K562 (cell line): ENCODE results near the gene NDUFB1. TPM values are rescaled to one million over a fixed set of nuclear protein-coding genes. Genes with fewer than 3 reads are reported as not detected.

Experiments used
- ATAC-seq: fragments of 200-7000 bp; cut with Tn5 transposase; 3 replicates; pipeline ENCODE4 v1.9.1; 2020; ENCODE audit warnings: moderate library complexity
- BruUV-seq: library from RNA; stranded (reverse); fragments of 400-500 nt; replicated peaks from 2 replicates; lab custom pipeline; 2021; lab: Mats Ljungman, UMichigan
- CTCF ChIA-PET: fragments of 300-600 bp; formaldehyde crosslinking; extraction: SDS; loops from one replicate; lab custom pipeline; 2021; ENCODE audit warnings: low intra/inter-chr PET ratio; lab: Yijun Ruan, JAX
- POLR2A ChIA-PET: fragments of 300-600, 350-650 bp; sonication (Branson Sonifier 250); formaldehyde crosslinking; extraction: SDS; loops from one replicate; lab custom pipeline; 2021; ENCODE audit warnings: antibody characterized with exemption, inconsistent platforms; lab: Yijun Ruan, JAX
- DNase-seq, 4 experiments: peaks; one replicate each; pipeline versions ENCODE4 v3.0.0 to v3.0.0-alpha.2; 2011 to 2018; ENCODE audit warnings: low spot score in 3 of 4, mixed read lengths in 3 of 4; ENCODE audit errors: extremely low read depth in 1 of 4
- FAIRE-seq: peaks from 2 replicates; lab custom pipeline; 2011; peaks lifted over from hg19 to GRCh38; lab: Jason Lieb, UNC
- H2AFZ ChIP-seq: 2 replicates; pipeline ENCODE4 v1.6.0; 2011; ENCODE audit warnings: low read depth, low read length, control low read depth, inconsistent platforms
- H3K27ac ChIP-seq: fragments of 200-600 bp; 3 replicates; pipeline ENCODE4 v1.8.0; 2011; ENCODE audit warnings: low read depth, mild to moderate bottlenecking, control low read depth, inconsistent platforms, low read length, moderate library complexity, mixed read lengths; ENCODE audit errors: extremely low read depth
- H3K27me3 ChIP-seq, 2 experiments: fragments of 300-600 bp in 1 of 2; 2 replicates in 1 of 2; 3 replicates in 1 of 2; pipeline versions ENCODE4 v1.6.0 to v1.8.0; 2011; ENCODE audit warnings: inconsistent platforms in 2 of 2, low read length in 2 of 2, mild to moderate bottlenecking in 1 of 2, mixed read lengths in 1 of 2, moderate library complexity in 1 of 2; ENCODE audit not compliant: control insufficient read depth in 2 of 2, insufficient read depth in 2 of 2
- H3K36me3 ChIP-seq: fragments of 300-600 bp; 3 replicates; pipeline ENCODE4 v1.8.0; 2011; ENCODE audit warnings: mild to moderate bottlenecking, low read length, inconsistent platforms; ENCODE audit not compliant: control insufficient read depth, insufficient read depth
- H3K4me1 ChIP-seq, 2 experiments: fragments of 200-600 bp in 1 of 2; replicated peaks in 1 of 2; 2 replicates in 1 of 2; 3 replicates in 1 of 2; pipeline versions ENCODE4 v1.5.1 to v1.8.0; 2011; ENCODE audit warnings: inconsistent platforms in 2 of 2, low read length in 2 of 2, mild to moderate bottlenecking in 1 of 2, mixed read lengths in 1 of 2, moderate library complexity in 1 of 2; ENCODE audit not compliant: control insufficient read depth in 2 of 2, insufficient read depth in 2 of 2
- H3K4me2 ChIP-seq: 2 replicates; pipeline ENCODE4 v1.6.1; 2011; ENCODE audit warnings: low read length, control low read depth, inconsistent platforms, mixed read lengths; ENCODE audit not compliant: insufficient read depth
- H3K4me3 ChIP-seq: fragments of 200-600 bp; sonication (generic), shearing (Covaris generic); 2 replicates; pipeline ENCODE4 v1.5.1; 2016; ENCODE audit warnings: control low read depth, inconsistent platforms
- H3K79me2 ChIP-seq: fragments of 200-600 bp; 3 replicates; pipeline ENCODE4 v1.8.0; 2011; ENCODE audit warnings: low read length, inconsistent platforms; ENCODE audit not compliant: control insufficient read depth, insufficient read depth
- H3K9ac ChIP-seq, 2 experiments: 2 replicates each; pipeline versions ENCODE4 v1.6.0 to v1.6.1; 2011; ENCODE audit warnings: low read depth in 2 of 2, low read length in 2 of 2, control low read depth in 1 of 2, inconsistent platforms in 1 of 2, mild to moderate bottlenecking in 1 of 2, mixed read lengths in 1 of 2; ENCODE audit not compliant: insufficient read depth in 1 of 2
- H3K9me1 ChIP-seq: one replicate; pipeline ENCODE4 v1.6.0; 2011; ENCODE audit warnings: inconsistent platforms, mild to moderate bottlenecking, low read length, moderate library complexity; ENCODE audit not compliant: control insufficient read depth, insufficient read depth
- H3K9me3 ChIP-seq: replicated peaks from 2 replicates; pipeline ENCODE4 v1.5.1; 2011; ENCODE audit warnings: low read depth, low read length, inconsistent platforms; ENCODE audit not compliant: control insufficient read depth, insufficient read depth
- H4K20me1 ChIP-seq: replicated peaks from 2 replicates; pipeline ENCODE4 v1.6.1; 2011; ENCODE audit warnings: low read length, inconsistent platforms, mixed read lengths; ENCODE audit not compliant: control insufficient read depth, insufficient read depth
- GABPB2 ChIP-seq: fragments of 250-450 bp; sonication (Bioruptor Pico); conservative IDR thresholded peaks from 2 replicates; pipeline ENCODE4 v1.5.1; 2021; ENCODE audit warnings: mild to moderate bottlenecking
- MCM2 ChIP-seq: fragments of 450-650 bp; IDR thresholded peaks from 2 replicates; pipeline ENCODE4 v1.6.1; 2017; ENCODE audit warnings: low read depth, mild to moderate bottlenecking
- NFIC ChIP-seq: fragments of 450-650 bp; IDR thresholded peaks from 2 replicates; pipeline ENCODE4 v1.6.1; 2017; ENCODE audit warnings: mild to moderate bottlenecking, inconsistent platforms
- PRPF4 ChIP-seq: fragments of 200-400 bp; formaldehyde crosslinking; IDR thresholded peaks from one replicate; pipeline ENCODE4 v1.6.1; 2017; ENCODE audit warnings: low read length, low read depth, mild to moderate bottlenecking; ENCODE audit not compliant: insufficient read depth, poor library complexity, severe bottlenecking
- RAD21 ChIP-seq, 2 experiments: fragments of 250-450 bp in 1 of 2; fragments of 450-650 bp in 1 of 2; sonication (Bioruptor Pico) in 1 of 2; formaldehyde crosslinking in 1 of 2; IDR thresholded peaks in 1 of 2; conservative IDR thresholded peaks in 1 of 2; 2 replicates each; pipeline versions ENCODE4 v1.4.0 to v1.8.0; 2020 to 2022; ENCODE audit warnings: mild to moderate bottlenecking in 2 of 2, moderate library complexity in 1 of 2
- RBM39 ChIP-seq: fragments of 200-400 bp; formaldehyde crosslinking; optimal IDR thresholded peaks from 2 replicates; pipeline ENCODE3; 2018; ENCODE audit warnings: low read depth, low read length
- TOE1 ChIP-seq, 2 experiments: fragments of 450-650 bp in 1 of 2; sonication (generic) in 1 of 2; formaldehyde crosslinking in 1 of 2; IDR thresholded peaks; 2 replicates each; pipeline versions ENCODE4 v1.7.1 to v1.8.0; 2016 to 2022; ENCODE audit warnings: borderline replicate concordance in 2 of 2, mild to moderate bottlenecking in 2 of 2, antibody characterized with exemption in 1 of 2, inconsistent platforms in 1 of 2, low read depth in 1 of 2, missing genetic modification reagents in 1 of 2, moderate library complexity in 1 of 2
- ZNF12 ChIP-seq: sonication (generic); formaldehyde crosslinking; IDR thresholded peaks from 2 replicates; pipeline ENCODE4 v1.4.0; 2020; ENCODE audit warnings: mild to moderate bottlenecking, missing genetic modification reagents
- ZNF584 ChIP-seq: fragments of 200-800 bp; sonication (Bioruptor generic); IDR thresholded peaks from 2 replicates; pipeline ENCODE4 v1.6.1; 2016; ENCODE audit warnings: low read depth, mild to moderate bottlenecking, missing genetic modification characterization, missing compliant biosample characterization
- WGBS: fragments of 100-300 bp; shearing (Covaris generic); methylation state at CpG from one replicate; pipeline ENCODE4 v1.1.6; 2016; ENCODE audit warnings: low coverage, mixed read lengths; ENCODE audit not compliant: insufficient coverage; ENCODE audit errors: missing lambda C conversion rate; 5-methylcytosine and 5-hydroxymethylcytosine counted together
- in situ Hi-C: fragments of 300-500 bp; cut with MboI; formaldehyde crosslinking; loops from 4 replicates; pipeline ENCODE4 v1.15.0; 2018; ENCODE audit warnings: inconsistent platforms, mixed read lengths
- intact Hi-C: fragments of 100-400 bp; cut with micrococcal nuclease; formaldehyde crosslinking; loops from 2 replicates; pipeline ENCODE4 v1.14.2; 2022
- polyA plus RNA-seq, 8 experiments: library from polyadenylated mRNA; depleted of rRNA in 4 of 8; stranded (reverse) in 5 of 8; unstranded in 3 of 8; fragments of >200 nt; fragmentation: Nextera tagmentation in 2 of 8; fragmentation: Illumina TruSeq in 1 of 8; extraction: Ambion mirVana in 2 of 8; extraction: Trizol in 1 of 8; gene quantifications; 2 replicates each; pipeline versions ENCODE4 v1.2.1 to v1.2.3, GENCODE V29; 2011 to 2014; ENCODE audit warnings: inconsistent platforms in 1 of 8, missing spikeins in 1 of 8
- total RNA-seq, 7 experiments: library from RNA; depleted of rRNA in 6 of 7; stranded (reverse); fragments of >200 nt in 6 of 7; fragmentation: Illumina TruSeq in 2 of 7; extraction: Trizol in 2 of 7; gene quantifications; 2 replicates each; pipeline versions ENCODE4 v1.2.1 to v1.2.3, GENCODE V29; 2011 to 2021; ENCODE audit warnings: low replicate concordance in 1 of 7
- TF ChIP-seq, protein P1 (sequence below): fragments of 450-650 bp; IDR thresholded peaks from 2 replicates; pipeline ENCODE4 v1.6.1; 2016
- TF ChIP-seq, protein P2 (sequence below): fragments of 450-650 bp; IDR thresholded peaks from 2 replicates; pipeline ENCODE4 v1.6.1; 2016; ENCODE audit warnings: low read depth, mild to moderate bottlenecking, moderate library complexity
- TF ChIP-seq, protein P3 (sequence below): fragments of 250-450 bp; sonication (Bioruptor Pico); IDR thresholded peaks from 2 replicates; pipeline ENCODE4 v1.4.0; 2020; ENCODE audit warnings: borderline replicate concordance

NDUFB1 gene
- total and polyA plus RNA-seq, 9 of the 15 experiments (the other 6 are each of a cell fraction or from before 2014, with no cell fraction given): 102 to 767 (median 325) TPM

DNA sequence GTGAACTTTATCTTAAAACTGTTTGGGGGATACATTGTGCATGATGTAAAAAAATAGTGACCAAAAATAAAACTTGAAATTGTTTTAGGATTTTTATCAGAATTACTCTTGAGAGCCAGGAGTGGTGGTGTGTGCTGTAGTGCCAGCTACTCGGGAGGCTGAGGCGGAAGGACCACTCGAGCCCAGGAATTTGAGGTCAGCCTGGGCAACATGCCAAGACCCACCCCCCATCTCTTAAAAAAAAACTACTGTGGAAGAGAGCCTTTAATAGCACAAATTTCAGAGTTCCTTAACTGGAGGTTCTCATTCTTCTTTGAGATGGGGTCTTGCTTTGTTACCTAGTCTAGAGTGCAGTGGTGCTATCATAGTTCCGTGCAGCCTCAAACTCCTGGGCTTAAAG, 21.8 kb upstream of the NDUFB1 start:
- H4K20me1 ChIP-seq: no peaks in the 10 kb centered on the region
- FAIRE-seq: no peak

DNA sequence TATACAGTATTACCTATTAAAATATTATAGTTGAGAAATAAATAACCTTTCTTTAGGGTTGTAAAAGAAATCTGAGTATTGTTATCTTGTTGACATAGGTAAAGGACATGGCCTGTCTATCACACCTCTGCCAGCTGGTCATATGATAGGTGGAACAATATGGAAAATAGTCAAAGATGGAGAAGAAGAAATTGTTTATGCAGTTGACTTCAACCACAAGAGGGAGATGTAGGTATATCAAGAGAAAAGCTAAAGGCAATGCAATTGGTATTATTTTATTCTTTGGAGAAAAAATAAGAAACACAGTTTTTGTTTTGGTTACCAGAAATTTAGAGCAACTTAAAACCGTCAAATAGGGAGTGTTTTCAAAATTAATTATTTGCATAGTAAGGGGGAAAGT, 13.8 kb upstream of the NDUFB1 start:
- Histone ChIP-seq H3K27me3 (no peaks in the 10 kb centered on the region), H3K4me2 (no peak overlapping the region), H4K20me1 (no peaks in the 10 kb centered on the region), H2AFZ (no peak overlapping the region), H3K36me3 (peaks cover 77% of the 10 kb centered on the region), H3K9me1 (no peaks in the 10 kb centered on the region), H3K9me3 (no peaks in the 10 kb centered on the region), H3K4me1 (no peaks in the 10 kb centered on the region), H3K79me2 (no peaks in the 10 kb centered on the region), H3K27ac (no peak overlapping the region), H3K4me3 (no peak overlapping the region), H3K9ac (no peak overlapping the region)
- in situ Hi-C loops (no loop called here), intact Hi-C loops (no loop called here)
- DNase-seq (peak in 3 of 4 experiments; percentile 9 to 17 (median 14)), ATAC-seq (no peak), FAIRE-seq (no peak)
- POLR2A ChIA-PET: interaction anchor here (3.6 kb wide), 1 partner anchor 12 kb away, joined by 26 read pairs; the partner anchor contains the start of genes CPSF2 and NDUFB1
- BruUV-seq: no TSS peak
- 100% methylated on average over 1 of the region's 1 CpG for WGBS
- CTCF ChIA-PET: no interaction called here
- TF ChIP-seq, protein P1, sequence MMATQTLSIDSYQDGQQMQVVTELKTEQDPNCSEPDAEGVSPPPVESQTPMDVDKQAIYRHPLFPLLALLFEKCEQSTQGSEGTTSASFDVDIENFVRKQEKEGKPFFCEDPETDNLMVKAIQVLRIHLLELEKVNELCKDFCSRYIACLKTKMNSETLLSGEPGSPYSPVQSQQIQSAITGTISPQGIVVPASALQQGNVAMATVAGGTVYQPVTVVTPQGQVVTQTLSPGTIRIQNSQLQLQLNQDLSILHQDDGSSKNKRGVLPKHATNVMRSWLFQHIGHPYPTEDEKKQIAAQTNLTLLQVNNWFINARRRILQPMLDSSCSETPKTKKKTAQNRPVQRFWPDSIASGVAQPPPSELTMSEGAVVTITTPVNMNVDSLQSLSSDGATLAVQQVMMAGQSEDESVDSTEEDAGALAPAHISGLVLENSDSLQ: 0 out of 2 replicates have a peak, but pooled peaks have one; percentile 18
- TF ChIP-seq TOE1 (IDR thresholded peaks at IDR 0.05; ENCODE audit: borderline replicate concordance): no peak
- no peak for TF ChIP-seq TOE1 (CRISPR knock-in tag; IDR thresholded peaks at IDR 0.05; ENCODE audit: borderline replicate concordance, low read depth)
- no peak for TF ChIP-seq GABPB2 (CRISPR knock-in tag)
- TF ChIP-seq ZNF12 (CRISPR knock-in tag): no peak
- TF ChIP-seq, protein P2, sequence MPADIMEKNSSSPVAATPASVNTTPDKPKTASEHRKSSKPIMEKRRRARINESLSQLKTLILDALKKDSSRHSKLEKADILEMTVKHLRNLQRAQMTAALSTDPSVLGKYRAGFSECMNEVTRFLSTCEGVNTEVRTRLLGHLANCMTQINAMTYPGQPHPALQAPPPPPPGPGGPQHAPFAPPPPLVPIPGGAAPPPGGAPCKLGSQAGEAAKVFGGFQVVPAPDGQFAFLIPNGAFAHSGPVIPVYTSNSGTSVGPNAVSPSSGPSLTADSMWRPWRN: no peak
- no peak for TF ChIP-seq RBM39
- TF ChIP-seq RAD21 (CRISPR knock-in tag; conservative IDR thresholded peaks at IDR 0.05 in 1 of 2, IDR thresholded peaks at IDR 0.05 in 1 of 2): peak in 1 of 2 experiments; percentile 27; a peak in 3 of 4 replicates
- TF ChIP-seq, protein P3, sequence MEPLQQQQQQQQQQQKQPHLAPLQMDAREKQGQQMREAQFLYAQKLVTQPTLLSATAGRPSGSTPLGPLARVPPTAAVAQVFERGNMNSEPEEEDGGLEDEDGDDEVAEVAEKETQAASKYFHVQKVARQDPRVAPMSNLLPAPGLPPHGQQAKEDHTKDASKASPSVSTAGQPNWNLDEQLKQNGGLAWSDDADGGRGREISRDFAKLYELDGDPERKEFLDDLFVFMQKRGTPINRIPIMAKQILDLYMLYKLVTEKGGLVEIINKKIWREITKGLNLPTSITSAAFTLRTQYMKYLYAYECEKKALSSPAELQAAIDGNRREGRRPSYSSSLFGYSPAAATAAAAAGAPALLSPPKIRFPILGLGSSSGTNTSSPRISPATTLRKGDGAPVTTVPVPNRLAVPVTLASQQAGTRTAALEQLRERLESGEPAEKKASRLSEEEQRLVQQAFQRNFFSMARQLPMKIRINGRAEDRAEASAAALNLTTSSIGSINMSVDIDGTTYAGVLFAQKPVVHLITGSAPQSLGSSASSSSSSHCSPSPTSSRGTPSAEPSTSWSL (CRISPR knock-in tag): no peak
- no peak for TF ChIP-seq ZNF584
- TF ChIP-seq PRPF4: no peak

More for the DNA sequence above, 21.8 kb upstream of the NDUFB1 start:
- no peak overlapping the region for H3K9ac ChIP-seq
- TF ChIP-seq MCM2: no peak
- TF ChIP-seq NFIC: peak; percentile 69
- H3K27ac ChIP-seq: no peak overlapping the region
- CTCF ChIA-PET: no interaction called here
- peaks cover 0 to 2% of the 10 kb centered on the region in 2 experiments; a peak in 2 of 5 replicates for H3K4me1 ChIP-seq
- H3K27me3 ChIP-seq: no peaks in the 10 kb centered on the region
- in situ Hi-C loops: no loop called here
- ATAC-seq (no peak), DNase-seq (no peak)
- H3K9me3 ChIP-seq: no peaks in the 10 kb centered on the region
- H3K4me2 ChIP-seq: no peak overlapping the region
- POLR2A ChIA-PET: no interaction called here
- no peaks in the 10 kb centered on the region for H3K9me1 ChIP-seq
- H3K79me2 ChIP-seq: no peaks in the 10 kb centered on the region
- H3K4me3 ChIP-seq: no peak overlapping the region
- intact Hi-C loops: no loop called here
- H3K36me3 ChIP-seq: peaks cover 75% of the 10 kb centered on the region
- 81% methylated on average over 4 of the region's 4 CpGs for WGBS
- BruUV-seq: no TSS peak
- no peak overlapping the region for H2AFZ ChIP-seq
